Fibroblast of skin of right quadriceps (primary cell): Measurements from ENCODE around the gene LRCH4.
A peak's percentile ranks its signal among the peaks of the same experiment; 100 is the strongest.
"Not testable (repeated sequence)": the region's sequence is repeated elsewhere in the genome, so short reads cannot be mapped to it uniquely, and the experiment has no call there.

ENCODE experiments used
- DNase-seq: peaks from one replicate; pipeline ENCODE4 v3.0.0-alpha.2; 2013

The LRCH4 gene

DNA sequence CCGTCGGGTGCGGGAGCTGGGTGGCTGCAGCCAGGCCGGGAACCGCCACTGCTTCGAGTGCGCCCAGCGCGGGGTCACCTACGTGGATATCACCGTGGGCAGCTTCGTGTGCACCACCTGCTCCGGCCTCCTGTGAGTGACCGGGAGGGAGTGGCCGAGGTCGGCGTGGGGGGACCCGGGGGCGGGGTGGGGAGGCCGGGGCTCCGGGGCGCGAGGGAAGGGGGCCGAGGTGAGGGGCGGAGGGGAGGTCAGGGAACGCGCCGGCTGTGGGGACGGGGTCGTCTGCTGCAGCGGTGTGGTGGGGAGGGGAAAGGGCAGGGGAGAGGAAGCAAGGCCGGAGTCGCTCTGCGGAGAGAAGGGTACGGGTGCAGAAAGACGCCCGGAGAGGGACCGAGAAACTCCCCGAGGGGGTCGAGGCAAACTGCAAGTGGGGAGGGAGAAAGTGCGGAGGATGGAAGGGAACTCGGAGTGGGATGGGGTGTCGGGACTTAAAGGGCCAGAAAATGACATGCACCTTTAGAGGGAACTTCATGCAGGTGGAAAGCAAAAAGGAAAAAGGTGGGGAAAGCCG, 46.4 kb downstream of the LRCH4 start:
- no peak for DNase-seq

DNA sequence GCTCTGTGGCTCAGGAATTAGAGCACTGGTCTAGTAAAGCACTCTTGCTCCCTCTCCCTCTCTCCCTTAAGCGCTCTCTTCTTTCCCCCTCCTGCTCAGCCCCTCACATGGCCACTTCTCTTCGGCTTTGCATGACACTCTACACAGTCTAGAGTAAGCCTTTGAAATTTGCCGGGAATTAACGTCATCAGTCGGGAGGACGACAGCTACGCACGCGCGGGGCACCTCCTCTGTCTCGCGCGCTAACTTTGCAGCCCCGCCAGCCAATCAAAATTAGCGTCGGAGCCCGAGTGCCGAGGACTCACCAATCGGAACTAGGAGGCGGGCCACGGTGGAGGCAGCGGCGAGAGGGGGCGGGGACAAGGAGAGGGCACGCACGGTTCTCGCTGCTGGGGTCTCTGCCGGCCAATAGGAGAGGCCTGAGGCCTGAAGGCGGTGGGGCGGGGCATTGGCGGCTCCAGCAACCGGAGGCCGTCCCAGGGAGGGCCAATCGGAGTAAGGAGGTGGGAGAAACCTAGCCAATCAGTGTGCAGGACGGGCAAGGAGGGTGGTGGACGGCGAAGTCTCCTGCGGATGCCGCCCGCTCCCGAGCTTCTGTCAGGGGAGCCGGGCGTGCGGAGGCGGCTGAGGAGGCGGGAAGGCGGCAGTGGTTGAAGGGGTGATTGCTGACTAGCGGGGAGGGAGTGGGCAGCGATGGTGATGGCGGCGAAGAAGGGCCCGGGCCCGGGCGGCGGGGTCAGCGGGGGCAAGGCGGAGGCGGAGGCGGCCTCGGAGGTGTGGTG, 47.1 kb downstream of the LRCH4 start, which contains the start of gene AGFG2:
TSS of gene AGFG2 (plus strand) at position 550 of the 782 bp plus-strand sequence. CDS start at position 694, 144 bp downstream.
- DNase-seq = peak; percentile 100

DNA sequence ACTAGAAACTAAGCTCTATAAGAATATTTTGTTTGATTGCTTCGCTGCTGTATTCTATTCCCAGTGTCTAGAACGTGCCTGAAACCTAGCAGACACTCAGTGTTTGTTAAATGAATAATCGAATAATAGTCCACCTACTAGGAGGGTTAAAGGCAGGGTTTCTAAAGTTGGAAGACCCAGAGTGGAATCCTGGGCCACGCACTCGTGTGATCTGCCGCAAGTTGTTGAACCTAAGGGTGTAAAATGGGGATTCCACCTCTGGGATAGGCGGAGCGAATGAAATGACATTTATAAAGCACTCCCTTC, 47.6 kb downstream of the LRCH4 start:
- DNase-seq = no peak

DNA sequence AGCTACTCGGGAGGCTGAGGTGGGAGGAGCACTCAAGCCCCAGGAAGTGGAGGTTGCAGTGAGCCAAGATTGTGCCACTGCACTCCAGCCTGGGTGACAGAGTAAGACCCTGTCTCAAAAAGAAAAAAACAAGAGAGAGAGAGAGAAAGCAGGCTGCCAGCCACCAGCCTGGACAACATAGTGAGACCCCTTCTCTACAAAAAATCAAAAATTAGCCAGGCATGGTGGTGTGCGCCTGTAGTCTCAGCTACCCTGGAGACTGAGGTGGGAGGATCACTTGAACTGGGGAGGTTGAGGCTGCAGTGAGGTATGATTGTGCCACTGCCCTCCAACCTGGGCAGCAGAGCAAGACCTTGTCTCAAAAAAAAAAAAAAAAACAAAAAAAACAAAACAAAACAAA, 49.2 kb downstream of the LRCH4 start:
- not testable (repeated sequence) for DNase-seq

DNA sequence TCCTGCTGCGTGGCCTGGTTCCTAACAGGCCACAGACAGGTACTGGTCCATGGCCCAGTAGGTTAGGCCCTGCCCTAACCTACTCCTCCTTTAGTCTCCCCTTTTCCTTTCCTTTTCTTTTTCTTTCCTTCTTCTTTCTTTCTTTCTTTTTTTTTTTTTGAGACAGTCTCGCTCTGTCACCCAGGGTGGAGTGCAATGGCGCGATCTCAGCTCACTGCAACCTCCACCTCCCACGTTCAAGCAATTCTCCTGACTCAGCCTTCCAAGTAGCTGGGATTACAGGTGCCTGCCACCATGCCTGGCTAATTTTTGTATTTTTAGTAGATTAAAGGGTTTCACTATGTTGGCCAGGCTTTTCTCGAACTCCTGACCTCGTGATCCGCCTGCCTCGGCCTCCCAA, 49.9 kb downstream of the LRCH4 start:
- not testable (repeated sequence) for DNase-seq

DNA sequence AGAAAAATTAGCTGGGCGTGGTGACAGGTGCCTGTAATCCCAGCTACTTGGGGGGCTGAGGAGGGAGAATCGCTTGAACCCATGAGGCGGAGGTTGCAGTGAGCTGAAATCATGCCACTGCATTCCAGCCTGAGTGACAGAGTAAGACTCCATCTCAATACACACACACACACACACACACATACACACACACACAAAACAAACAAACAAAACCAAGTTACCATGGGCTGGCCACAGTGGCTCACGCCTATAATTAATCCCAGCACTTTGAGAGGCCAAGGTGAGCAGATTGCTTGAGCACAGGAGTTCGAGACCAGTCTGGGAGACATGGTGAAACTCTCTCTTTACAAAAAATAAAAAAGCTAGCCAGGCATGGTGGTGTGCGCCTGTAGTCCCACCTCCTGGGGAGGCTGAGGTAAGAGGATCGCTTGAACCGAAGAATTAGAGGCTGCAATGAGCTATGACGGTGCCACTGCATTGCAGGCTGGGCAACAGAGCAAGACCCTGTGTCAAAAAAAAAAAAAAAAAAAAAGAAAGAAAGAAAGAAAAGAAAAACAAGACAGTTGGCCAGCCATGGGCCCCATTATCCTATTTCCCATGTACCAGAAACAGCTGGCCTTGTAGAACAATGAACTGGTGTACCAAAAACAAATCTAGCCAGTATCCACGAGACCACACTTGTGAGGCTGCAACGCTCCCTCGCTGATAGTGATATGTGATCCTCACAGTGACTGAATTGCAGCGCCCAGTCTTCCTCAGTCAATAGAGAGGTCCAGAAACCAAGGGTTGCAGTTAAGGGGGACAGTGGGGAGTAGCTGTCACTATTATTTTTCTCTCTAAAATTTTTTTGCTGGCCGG, 53.5 kb downstream of the LRCH4 start:
- no peak for DNase-seq

DNA sequence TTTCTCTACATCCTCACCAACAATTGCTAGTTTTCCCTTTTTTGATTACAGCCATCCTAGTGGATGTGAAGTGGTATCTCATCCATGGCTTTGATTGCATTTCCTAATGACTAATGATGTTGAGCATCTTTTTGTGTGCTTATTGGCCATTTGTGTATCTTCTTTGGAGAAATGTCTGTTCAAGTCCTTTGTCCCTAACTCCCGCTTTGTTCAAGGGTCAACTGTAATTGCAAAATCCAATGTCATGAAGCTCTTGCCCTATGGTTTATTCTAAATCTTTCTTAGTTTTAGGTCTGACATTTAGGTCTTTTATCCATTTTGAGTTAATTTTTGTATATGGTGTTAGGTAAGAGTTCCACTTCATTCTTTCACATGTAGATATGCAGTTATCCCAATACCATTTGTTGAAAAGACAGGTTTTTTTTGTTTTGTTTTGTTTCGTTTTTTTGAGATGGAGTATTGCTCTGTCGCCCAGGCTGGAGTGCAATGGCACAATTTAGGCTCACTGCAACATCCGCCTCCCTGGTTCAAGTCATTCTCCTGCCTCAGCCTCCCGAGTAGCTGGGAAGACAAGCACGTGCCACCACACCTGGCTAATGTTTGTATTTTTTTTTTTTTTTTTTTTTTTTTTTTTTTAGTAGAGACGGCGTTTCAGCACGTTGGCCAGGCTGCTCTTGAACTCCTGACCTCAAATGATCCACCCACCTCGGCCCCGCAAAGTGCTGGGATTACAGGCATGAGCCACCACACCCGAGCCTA, 57.6 kb downstream of the LRCH4 start:
- not testable (repeated sequence) for DNase-seq
